ENCODE measurements around the gene FGF14. TPM values are rescaled to one million over a fixed set of nuclear protein-coding genes. Genes with fewer than 3 reads are reported as not detected.

Gene FGF14
- total RNA-seq, 2 donors from 2014 or later, result 0.14 TPM

- Histone ChIP-seq H3K27ac (no peak overlapping the region), H3K9me3 (no peaks in the 10 kb centered on the region), H3K27me3 (replicated peaks; ENCODE audit: insufficient read depth) (no peaks in the 10 kb centered on the region), H3K4me1 (ENCODE audit: control insufficient read depth in 1 of 2, low read depth in 2 of 2) (peaks cover 0 to 5% of the 10 kb centered on the region in 2 donors), H3K36me3 (no peaks in the 10 kb centered on the region), H3K4me3 (no peak overlapping the region)
- ATAC-seq (ENCODE audit: insufficient number of reproducible peaks, low FRiP score, low read depth) (no peak), DNase-seq (ENCODE audit: low spot score) (no peak)
- TF ChIP-seq CTCF (IDR thresholded peaks at IDR 0.05), result no peak
These were observed 209.8 kb downstream of the FGF14 start for GRCh38 chr13:102191951-102192502.

GRCh38 chr13:102190930-102191329 is 210.9 kb downstream of the FGF14 start:
- no peak overlapping the region for H3K27ac ChIP-seq
- no peak for TF ChIP-seq CTCF (IDR thresholded peaks at IDR 0.05)
- DNase-seq (ENCODE audit: low spot score) (no peak), ATAC-seq (ENCODE audit: insufficient number of reproducible peaks, low FRiP score, low read depth) (no peak)
- peaks cover 0 to 5% of the 10 kb centered on the region in 2 donors for H3K4me1 ChIP-seq (ENCODE audit: control insufficient read depth in 1 of 2, low read depth in 2 of 2)
- H3K27me3 ChIP-seq (replicated peaks; ENCODE audit: insufficient read depth), result no peaks in the 10 kb centered on the region
- H3K9me3 ChIP-seq, result no peaks in the 10 kb centered on the region
- no peak overlapping the region for H3K4me3 ChIP-seq
- H3K36me3 ChIP-seq, result no peaks in the 10 kb centered on the region

- no peaks in the 10 kb centered on the region for H3K27me3 ChIP-seq (replicated peaks; ENCODE audit: insufficient read depth)
- no peaks in the 10 kb centered on the region for H3K36me3 ChIP-seq
- DNase-seq (ENCODE audit: low spot score) (no peak), ATAC-seq (ENCODE audit: insufficient number of reproducible peaks, low FRiP score, low read depth) (no peak)
- no peaks in the 10 kb centered on the region for H3K9me3 ChIP-seq
- TF ChIP-seq CTCF (IDR thresholded peaks at IDR 0.05), result no peak
- no peaks in the 10 kb centered on the region for H3K4me1 ChIP-seq (ENCODE audit: control insufficient read depth in 1 of 2, low read depth in 2 of 2)
- H3K27ac ChIP-seq, result no peak overlapping the region
- no peak overlapping the region for H3K4me3 ChIP-seq
These were observed 214.5 kb downstream of the FGF14 start for GRCh38 chr13:102187313-102187712.

- DNase-seq (ENCODE audit: low spot score) (no peak), ATAC-seq (ENCODE audit: insufficient number of reproducible peaks, low FRiP score, low read depth) (no peak)
- no peaks in the 10 kb centered on the region for H3K9me3 ChIP-seq
- H3K4me1 ChIP-seq (ENCODE audit: control insufficient read depth in 1 of 2, low read depth in 2 of 2), result no peaks in the 10 kb centered on the region
- H3K36me3 ChIP-seq, result no peaks in the 10 kb centered on the region
- H3K27ac ChIP-seq, result no peak overlapping the region
- no peak overlapping the region for H3K4me3 ChIP-seq
- no peaks in the 10 kb centered on the region for H3K27me3 ChIP-seq (replicated peaks; ENCODE audit: insufficient read depth)
- no peak for TF ChIP-seq CTCF (IDR thresholded peaks at IDR 0.05)
These were observed 216.4 kb downstream of the FGF14 start for GRCh38 chr13:102185375-102185984.

GRCh38 chr13:102183509-102184182 is 218.2 kb downstream of the FGF14 start:
- TF ChIP-seq CTCF (IDR thresholded peaks at IDR 0.05), result no peak
- no peak for ATAC-seq (ENCODE audit: insufficient number of reproducible peaks, low FRiP score, low read depth)

More at GRCh38 chr13:102183509-102184182, 218.2 kb downstream of the FGF14 start:
- H3K27ac ChIP-seq, result no peak overlapping the region
- no peak overlapping the region for H3K4me3 ChIP-seq
- no peaks in the 10 kb centered on the region for H3K36me3 ChIP-seq
- no peaks in the 10 kb centered on the region for H3K27me3 ChIP-seq (replicated peaks; ENCODE audit: insufficient read depth)
- DNase-seq (ENCODE audit: low spot score), result no peak
- no peaks in the 10 kb centered on the region for H3K9me3 ChIP-seq
- no peaks in the 10 kb centered on the region for H3K4me1 ChIP-seq (ENCODE audit: control insufficient read depth in 1 of 2, low read depth in 2 of 2)
